Testis (tissue), 3 donors: ENCODE measurements around the gene OR51B4. TPM values are rescaled to one million over a fixed set of nuclear protein-coding genes. Genes with fewer than 3 reads are reported as not detected.

ENCODE experiments used
- DNase-seq: peaks from one replicate; pipeline ENCODE4 v3.0.0-alpha.2; 2019
- H3K27ac ChIP-seq, 2 donors: fragments of 200-600 bp; sonication (generic); one replicate each; pipeline ENCODE4 v1.5.1; 2019
- H3K27me3 ChIP-seq: fragments of 200-600 bp; sonication (generic); one replicate; pipeline ENCODE4 v1.5.1; 2019
- H3K36me3 ChIP-seq: fragments of 200-600 bp; sonication (generic); one replicate; pipeline ENCODE4 v1.5.1; 2017; ENCODE audit warnings: low read depth; ENCODE audit errors: missing control alignments
- H3K4me1 ChIP-seq: fragments of 200-600 bp; sonication (generic); one replicate; pipeline ENCODE4 v1.5.1; 2019
- H3K4me3 ChIP-seq, 2 donors: fragments of 200-600 bp; sonication (generic); one replicate each; pipeline ENCODE4 v1.5.1; 2017 to 2019
- H3K9me3 ChIP-seq: fragments of 200-600 bp; sonication (generic); one replicate; pipeline ENCODE4 v1.5.1; 2017
- CTCF ChIP-seq, 3 experiments: fragments of 450-650 bp in 2 of 3; fragments of 200-600 bp in 1 of 3; sonication (generic) in 1 of 3; IDR thresholded peaks; one replicate each; pipeline ENCODE4 v1.5.1; 2016 to 2019; ENCODE audit warnings: antibody characterized with exemption in 3 of 3, mild to moderate bottlenecking in 2 of 3, moderate library complexity in 1 of 3
- POLR2A ChIP-seq: fragments of 450-650 bp; IDR thresholded peaks from one replicate; pipeline ENCODE4 v1.6.1; 2017; ENCODE audit warnings: antibody characterized with exemption, mild to moderate bottlenecking, moderate library complexity
- WGBS, 2 donors: methylation state at CpG; one replicate each; pipeline ENCODE4 v1.1.5; 2018; 5-methylcytosine and 5-hydroxymethylcytosine counted together
- intact Hi-C: fragments of 100-400 bp; cut with DNase I; formaldehyde crosslinking; loops from one replicate; pipeline ENCODE4 v1.15.1; 2023; ENCODE audit warnings: low total_unique reads
- polyA plus RNA-seq: library from polyadenylated mRNA; stranded (reverse); fragments of 350-450 nt; fragmentation: Illumina TruSeq; extraction: RNeasy Lipid Tissue Mini Kit (QIAGEN cat#74804); gene quantifications from one replicate; pipeline ENCODE4 v1.2.3, GENCODE V29; 2014; ENCODE audit warnings: low read depth, low replicate concordance; ENCODE audit not compliant: insufficient read depth
- total RNA-seq, 2 donors: library from RNA; depleted of rRNA; stranded (reverse); fragments of >200 nt; gene quantifications; one replicate each; pipeline ENCODE4 v1.2.3, GENCODE V29; 2016

OR51B4 gene
- total and polyA plus RNA-seq, 3 donors from 2014 or later: 0.74 TPM; not detected in 2

DNA sequence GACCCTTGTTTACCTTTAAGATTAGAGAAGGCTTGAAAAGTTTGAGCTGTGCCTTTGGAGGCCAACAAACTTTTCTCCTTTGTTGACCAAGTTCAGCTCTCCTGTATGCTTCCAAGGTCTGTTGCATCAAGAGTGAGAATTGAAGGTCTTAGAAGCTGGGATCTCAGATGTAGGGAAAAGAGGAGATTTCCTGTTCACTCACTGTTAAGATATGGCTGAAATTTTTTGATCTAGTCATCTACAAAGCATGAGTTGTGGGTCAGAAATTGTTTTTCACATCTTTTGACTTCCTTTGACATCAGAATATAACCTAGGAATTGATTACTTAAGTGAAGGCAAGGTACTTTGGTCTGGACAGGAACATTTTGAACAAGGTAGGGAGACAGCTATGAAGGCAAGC is 12.1 kb downstream of the OR51B4 start:
- H3K4me1 ChIP-seq: no peaks in the 10 kb centered on the region
- no peak for TF ChIP-seq POLR2A
- no peak for TF ChIP-seq CTCF (IDR thresholded peaks at IDR 0.05)
- no peaks in the 10 kb centered on the region for H3K27me3 ChIP-seq
- no peaks in the 10 kb centered on the region for H3K36me3 ChIP-seq
- H3K9me3 ChIP-seq: no peaks in the 10 kb centered on the region
- no peak for DNase-seq
- no peak overlapping the region for H3K27ac ChIP-seq
- H3K4me3 ChIP-seq: no peak overlapping the region
- intact Hi-C loops: no loop called here

DNA sequence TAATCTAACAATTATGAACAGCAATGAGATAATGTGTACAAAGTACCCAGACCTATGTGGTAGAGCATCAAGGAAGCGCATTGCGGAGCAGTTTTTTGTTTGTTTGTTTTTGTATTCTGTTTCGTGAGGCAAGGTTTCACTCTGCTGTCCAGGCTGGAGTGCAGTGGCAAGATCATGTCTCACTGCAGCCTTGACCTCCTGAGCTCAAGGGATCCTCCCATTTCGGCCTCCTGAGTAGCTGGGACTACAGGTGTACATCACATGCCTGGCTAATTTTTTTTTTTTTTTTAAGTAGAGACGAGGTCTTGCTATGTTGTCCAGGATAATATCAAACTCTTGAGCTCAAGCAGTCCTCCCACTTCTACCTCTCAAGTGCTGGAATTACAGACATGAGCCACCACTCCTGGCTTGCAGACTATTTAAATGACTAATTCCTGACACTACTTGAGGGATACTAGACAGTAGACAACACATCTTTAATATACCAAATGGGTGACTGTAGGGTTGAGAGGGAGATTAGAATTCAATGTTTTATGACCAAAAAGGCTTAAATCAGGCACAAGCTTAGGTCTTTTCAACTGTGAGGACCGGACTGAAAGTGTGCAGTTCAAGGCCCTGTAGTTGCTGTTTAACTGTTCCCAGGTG is 12.7 kb downstream of the OR51B4 start:
- Histone ChIP-seq H3K36me3 (no peaks in the 10 kb centered on the region), H3K4me1 (no peaks in the 10 kb centered on the region), H3K4me3 (no peak overlapping the region), H3K9me3 (no peaks in the 10 kb centered on the region), H3K27ac (no peak overlapping the region), H3K27me3 (no peaks in the 10 kb centered on the region)
- DNase-seq: no peak
- WGBS, 2 donors: 80 to 88% methylated on average over 6 of the region's 6 CpGs
- intact Hi-C loops: no loop called here
- no peak for TF ChIP-seq POLR2A
- TF ChIP-seq CTCF (IDR thresholded peaks at IDR 0.05): no peak

DNA sequence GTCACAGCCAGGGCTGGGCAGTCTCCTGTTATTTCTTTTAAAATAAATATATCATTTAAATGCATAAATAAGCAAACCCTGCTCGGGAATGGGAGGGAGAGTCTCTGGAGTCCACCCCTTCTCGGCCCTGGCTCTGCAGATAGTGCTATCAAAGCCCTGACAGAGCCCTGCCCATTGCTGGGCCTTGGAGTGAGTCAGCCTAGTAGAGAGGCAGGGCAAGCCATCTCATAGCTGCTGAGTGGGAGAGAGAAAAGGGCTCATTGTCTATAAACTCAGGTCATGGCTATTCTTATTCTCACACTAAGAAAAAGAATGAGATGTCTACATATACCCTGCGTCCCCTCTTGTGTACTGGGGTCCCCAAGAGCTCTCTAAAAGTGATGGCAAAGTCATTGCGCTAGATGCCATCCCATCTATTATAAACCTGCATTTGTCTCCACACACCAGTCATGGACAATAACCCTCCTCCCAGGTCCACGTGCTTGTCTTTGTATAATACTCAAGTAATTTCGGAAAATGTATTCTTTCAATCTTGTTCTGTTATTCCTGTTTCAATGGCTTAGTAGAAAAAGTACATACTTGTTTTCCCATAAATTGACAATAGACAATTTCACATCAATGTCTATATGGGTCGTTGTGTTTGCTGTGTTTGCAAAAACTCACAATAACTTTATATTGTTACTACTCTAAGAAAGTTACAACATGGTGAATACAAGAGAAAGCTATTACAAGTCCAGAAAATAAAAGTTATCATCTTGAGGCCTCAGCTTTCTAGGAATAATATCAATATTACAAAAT is 13.4 kb downstream of the OR51B4 start:
- Histone ChIP-seq H3K36me3 (no peaks in the 10 kb centered on the region), H3K27me3 (no peaks in the 10 kb centered on the region), H3K4me3 (no peak overlapping the region), H3K9me3 (no peaks in the 10 kb centered on the region), H3K27ac (no peak overlapping the region), H3K4me1 (no peaks in the 10 kb centered on the region)
- intact Hi-C loops: no loop called here
- TF ChIP-seq POLR2A (no peak), CTCF (IDR thresholded peaks at IDR 0.05) (no peak)
- 79 to 82% methylated on average over 7 of the region's 7 CpGs for WGBS, 2 donors
- no peak for DNase-seq

DNA sequence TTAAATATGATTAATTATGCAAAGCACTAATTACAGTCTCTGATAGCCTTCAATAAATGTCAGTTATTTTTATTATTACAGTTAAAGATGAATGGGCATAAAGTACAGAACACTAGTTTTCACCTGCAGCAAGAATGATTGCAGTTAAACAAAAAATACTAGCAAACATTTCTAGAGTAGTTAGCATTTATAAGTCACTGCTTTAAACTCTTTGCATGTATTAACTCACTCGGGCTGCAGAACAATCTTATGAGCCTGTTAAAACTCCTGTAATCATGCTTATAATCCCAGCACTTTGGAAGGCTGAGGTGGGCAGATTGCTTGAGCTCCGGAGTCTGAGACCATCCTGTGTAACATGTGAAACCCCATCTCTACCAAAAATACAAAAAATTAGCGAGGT is 14.8 kb downstream of the OR51B4 start:
- Histone ChIP-seq H3K27ac (no peak overlapping the region), H3K4me1 (no peaks in the 10 kb centered on the region), H3K4me3 (no peak overlapping the region), H3K9me3 (no peaks in the 10 kb centered on the region), H3K27me3 (no peaks in the 10 kb centered on the region), H3K36me3 (no peaks in the 10 kb centered on the region)
- intact Hi-C loops: no loop called here
- 81 to 91% methylated on average over 3 of the region's 3 CpGs for WGBS, 2 donors
- DNase-seq: no peak
- no peak for TF ChIP-seq CTCF (IDR thresholded peaks at IDR 0.05)
- no peak for TF ChIP-seq POLR2A
